SKM-1 (cell line): ENCODE results near the gene TGFBR3.

Source experiments
- DNase-seq: peaks from one replicate; lab custom pipeline; 2025; ENCODE audit not compliant: unreplicated experiment; lab: John Stamatoyannopoulos, UW

The TGFBR3 gene

DNA sequence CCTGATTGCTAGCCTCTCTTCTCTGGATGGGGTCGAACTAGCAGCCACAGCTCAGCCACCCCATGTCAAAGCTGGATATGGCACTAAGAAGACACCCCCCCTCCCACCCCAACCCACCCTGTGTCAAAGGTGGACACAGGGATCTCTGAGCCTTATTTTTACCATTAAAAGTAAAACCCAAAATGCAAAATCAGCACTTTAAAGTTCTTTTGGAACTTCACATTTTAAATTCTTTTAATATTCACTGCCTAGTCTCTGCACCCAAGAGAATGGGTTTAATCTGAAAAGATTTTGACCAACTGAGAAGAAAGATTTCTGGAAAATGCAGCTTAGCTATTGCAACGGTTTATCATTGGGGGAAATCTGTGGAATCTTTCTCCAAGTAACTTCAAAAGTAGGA lies 167.6 kb downstream of the TGFBR3 start:
- no peak for DNase-seq

DNA sequence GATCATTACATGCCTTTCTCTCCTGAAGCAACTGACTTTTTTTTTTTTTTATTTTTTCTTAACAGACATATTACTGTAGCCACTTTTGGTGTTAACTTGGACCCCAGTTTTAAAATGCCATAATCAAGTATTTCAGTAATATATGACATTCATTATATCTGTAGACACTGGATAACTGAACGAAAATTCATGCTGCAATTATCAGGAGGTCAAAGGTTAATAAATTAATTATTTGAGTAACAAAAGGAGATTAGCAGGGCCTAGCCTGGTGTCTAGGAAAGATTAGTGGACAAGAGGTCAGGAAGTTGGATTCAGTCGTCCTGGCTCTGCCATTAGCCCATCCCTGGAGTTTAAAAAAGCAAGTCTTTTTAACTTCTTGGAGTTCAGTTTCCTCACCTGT lies 168.1 kb downstream of the TGFBR3 start:
- DNase-seq, result no peak

DNA sequence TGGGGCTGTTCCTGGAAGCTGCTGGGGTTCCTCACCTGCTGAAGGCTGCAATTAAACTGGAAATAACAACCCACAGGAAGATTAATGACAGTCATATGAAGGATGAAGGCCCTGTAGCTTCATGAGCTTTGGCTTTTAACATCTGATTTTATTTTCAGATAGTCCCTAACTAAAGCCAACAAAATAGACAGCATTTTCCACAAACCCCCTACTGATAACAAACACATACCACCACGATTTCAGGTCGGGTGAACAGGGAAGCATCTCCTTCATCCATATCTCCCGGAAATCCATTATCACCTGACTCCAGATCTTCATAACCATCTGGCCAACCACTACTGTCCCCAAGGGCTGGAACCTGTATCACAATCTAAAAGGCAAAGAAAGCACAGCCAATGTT lies 169.6 kb downstream of the TGFBR3 start:
- no peak for DNase-seq

DNA sequence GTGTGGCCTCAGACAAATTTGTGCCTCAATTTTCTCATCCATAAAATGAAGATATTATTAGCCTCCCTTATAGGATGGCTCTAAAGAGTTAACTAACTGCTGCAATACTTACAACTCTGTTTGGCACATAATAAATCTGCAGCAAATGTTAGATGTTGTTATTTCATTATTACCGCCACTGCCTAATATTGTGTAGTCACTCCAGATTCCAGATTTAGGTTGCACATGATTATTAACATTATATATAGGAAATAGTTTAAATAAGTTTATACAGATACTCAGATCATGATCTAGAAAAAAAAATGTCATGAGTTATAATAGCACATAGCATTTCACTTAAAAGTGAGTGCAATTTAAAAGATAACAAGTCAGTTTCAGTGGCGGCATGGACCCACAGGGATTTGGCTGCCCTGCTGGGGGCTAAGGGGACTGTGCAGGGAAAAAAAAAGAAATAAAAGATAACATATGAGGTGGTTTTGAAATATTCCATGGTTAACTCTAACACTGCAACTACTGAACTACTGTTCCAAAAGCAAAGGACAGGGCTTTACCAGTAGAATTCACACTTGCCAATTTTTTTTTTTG lies 170.4 kb downstream of the TGFBR3 start:
- no peak for DNase-seq

DNA sequence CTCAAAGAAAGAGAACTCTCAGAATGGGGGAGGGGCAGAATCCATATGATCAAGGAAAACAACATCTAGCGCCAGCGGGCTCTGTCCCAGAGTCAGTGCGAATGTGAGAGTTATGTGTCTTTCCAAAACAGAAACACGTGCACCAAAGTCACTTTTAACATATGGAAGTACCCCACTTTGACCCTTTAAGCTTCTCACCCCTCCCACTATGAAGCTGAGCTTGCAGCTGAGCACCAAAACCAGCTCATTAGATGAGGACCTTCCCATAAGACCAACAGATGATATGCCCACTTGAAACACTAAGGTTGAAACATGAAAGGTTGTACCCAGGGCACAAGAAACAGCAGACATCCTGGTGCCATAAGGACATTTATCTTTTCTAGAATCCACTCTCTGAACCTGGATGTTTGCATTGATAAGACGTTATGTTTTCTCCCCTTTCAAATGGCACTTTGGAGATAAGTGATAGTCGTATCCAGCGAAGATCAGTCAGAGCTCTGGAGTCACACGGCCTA lies 171.0 kb downstream of the TGFBR3 start:
- DNase-seq, result no peak

DNA sequence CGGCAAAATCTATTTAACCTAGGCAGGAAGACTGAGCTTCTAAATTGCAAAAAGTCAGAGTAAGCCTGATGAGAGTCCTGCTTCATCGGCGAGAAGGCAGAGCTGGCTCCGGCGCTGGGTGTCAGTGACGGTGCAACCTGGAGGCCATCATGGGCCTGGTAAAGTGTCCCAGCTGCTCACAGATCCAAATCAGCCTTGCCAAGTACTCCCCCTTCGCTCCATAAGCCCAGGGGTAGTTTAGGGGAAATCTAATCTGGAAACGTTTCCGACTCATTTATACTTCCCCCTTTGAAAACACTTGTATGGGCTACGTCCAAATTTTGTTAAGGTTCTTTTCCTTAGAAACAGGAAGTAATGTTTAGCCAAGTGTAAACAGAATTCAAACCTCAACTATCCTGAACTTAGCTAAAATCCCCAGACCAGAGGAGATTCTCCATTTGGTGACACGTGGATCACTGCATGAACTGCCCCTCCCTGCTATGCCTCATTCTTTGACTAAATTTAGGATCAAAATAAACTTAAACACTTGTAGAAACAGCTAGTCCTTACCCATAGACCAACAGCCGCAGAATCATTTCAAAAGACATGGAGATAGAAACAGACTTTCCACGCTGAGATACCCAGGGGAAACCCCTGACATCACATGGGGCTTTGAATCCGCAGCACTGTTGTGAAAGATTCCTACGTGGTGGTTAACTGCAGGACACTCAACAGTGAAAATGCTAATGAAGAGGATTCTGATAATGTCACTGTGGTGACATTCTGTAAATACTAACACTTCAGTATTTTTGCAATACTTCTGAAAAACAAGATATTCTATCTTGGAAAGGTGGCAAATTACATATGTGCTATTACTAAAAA lies 172.7 kb downstream of the TGFBR3 start:
- peak; percentile 88 for DNase-seq

DNA sequence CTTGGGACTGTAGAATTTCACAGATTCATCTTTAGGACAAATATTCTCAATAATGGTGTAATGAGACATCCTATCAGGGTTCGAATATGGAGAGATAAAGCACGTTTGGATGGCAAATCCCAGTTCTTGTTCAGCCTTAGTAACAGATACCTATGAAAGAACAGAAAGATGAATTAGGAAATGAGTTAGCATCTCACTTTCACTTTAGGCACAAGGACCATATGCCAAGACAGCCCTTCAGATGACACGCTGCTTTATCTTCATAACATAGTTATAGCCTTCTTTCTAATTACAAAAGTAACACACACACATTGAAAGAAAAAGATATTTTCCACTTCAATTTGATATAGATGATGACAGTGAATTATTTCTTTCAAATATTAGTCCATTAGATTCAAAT lies 173.6 kb downstream of the TGFBR3 start:
- DNase-seq, result no peak

DNA sequence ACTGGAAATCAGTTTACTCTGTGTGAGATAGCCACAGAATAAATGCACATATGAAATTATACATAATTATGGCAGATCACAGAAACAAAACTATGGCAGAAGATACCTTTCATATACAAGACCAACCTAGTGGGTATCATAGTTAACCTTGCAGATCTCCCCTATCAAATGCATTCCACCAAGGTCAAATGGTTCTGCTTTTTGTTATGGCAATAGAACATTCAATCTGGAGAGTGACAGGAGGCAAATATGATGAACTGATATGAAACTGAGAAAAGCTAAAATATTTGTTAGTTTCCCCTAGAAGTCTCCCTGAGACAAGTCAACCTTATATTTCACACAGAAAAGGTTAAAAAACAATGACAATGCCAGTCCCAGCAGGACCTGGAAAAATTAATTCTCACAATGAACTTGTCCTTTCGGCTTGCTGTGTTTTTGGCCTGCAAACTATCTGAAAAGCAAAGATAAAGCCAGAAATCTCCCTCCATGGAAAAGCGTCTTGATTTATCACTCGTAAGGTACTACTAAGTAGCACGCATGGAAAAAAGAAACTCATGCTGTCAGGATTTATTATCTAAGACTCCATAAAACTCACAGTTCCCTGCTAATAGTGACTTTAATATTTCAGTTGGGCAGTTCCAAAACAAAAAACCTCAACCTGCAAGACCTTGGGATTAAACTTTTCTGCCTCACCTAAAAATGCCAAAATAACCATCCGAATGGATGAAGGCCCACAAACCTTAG lies 174.3 kb downstream of the TGFBR3 start:
- no peak for DNase-seq

DNA sequence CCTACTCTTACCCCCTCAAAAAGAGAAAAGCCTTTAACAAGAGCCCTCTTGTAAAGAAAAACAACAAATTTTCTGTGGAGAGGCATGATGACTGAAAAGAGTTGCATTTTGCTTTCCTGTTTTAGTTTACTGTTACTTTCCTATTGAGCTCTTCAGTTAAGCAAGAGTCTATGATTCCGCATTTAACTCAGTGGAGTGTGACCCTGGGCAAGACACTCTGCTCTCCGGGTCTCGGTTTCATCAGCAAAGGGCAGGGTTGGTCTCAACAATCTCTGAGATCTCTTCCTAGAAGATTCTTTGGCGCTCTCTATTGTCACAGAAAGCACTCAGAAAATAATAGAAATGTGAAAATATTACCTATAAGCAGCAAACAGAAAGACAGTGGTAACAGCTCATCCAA lies 175.7 kb downstream of the TGFBR3 start:
- no peak for DNase-seq

DNA sequence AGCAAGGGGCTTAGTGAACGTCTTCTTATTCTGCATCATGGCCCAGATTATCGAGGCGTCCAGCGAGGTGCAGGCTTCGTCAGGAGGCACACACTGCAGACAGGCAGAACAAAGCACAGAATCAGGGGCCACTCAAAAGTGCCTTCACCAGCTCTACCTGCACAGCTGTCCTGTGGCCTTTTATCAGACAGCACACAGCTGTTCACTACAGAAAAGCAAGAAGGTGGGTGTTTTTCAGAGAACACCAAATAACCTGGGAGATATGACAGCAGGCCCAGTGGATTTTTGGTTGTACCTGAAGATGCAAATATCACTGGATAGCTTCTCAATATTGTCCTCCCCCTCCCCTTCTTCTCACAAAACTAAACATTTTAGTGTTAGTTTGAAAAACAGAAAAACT lies 177.3 kb downstream of the TGFBR3 start:
- no peak for DNase-seq

DNA sequence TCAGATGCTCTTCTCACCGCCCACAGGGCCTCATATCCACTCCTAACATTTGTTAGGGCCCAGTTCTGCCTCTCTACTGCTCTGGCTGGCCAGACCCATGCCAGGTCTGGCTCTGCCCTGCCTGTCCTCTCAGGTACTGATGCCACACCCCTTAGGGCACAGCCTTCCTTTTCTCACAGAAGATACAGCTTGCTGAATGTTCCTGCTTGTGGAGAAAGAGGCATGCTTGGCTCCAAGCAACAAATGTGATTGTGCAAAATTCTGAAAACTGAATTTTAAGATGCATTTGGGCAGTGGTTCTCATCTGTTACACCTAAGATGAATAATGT lies 178.1 kb downstream of the TGFBR3 start:
- no peak for DNase-seq

DNA sequence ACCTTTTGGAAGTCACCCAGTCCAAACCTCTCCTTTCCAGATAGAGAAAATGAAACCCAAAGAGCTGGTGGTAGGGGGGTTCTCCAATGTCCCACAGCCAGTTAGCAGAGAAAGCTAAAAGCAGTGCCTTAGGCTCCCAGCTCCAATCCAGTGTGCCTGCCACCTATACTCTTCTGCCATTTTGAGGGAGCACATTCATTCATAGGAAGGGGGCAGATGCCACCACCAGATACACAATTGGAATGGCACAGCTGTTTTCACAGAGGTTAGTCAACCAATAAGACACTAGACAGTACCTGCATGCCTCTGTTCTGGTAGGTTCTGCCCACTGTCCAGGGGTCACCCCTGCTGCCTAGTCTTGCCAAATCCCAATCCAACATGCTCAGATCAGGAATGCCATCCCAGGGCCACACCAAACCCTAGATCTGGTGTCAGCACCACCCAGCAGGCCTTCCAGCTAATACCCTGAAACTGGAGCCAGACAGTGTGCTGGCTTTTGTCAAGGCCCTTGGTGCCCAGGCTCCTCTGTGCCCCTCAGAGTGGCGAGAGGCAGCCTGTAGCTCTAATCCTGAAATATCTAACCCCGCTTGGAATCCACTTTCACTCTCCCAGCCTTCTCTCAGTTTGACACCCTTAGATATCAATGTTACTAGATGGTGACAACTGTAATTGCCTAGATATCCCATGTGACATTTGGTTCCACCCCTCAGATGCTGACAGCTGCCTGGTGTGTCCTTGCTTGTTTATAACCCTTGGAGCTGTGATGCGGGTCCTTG lies 178.6 kb downstream of the TGFBR3 start:
- DNase-seq, result no peak

DNA sequence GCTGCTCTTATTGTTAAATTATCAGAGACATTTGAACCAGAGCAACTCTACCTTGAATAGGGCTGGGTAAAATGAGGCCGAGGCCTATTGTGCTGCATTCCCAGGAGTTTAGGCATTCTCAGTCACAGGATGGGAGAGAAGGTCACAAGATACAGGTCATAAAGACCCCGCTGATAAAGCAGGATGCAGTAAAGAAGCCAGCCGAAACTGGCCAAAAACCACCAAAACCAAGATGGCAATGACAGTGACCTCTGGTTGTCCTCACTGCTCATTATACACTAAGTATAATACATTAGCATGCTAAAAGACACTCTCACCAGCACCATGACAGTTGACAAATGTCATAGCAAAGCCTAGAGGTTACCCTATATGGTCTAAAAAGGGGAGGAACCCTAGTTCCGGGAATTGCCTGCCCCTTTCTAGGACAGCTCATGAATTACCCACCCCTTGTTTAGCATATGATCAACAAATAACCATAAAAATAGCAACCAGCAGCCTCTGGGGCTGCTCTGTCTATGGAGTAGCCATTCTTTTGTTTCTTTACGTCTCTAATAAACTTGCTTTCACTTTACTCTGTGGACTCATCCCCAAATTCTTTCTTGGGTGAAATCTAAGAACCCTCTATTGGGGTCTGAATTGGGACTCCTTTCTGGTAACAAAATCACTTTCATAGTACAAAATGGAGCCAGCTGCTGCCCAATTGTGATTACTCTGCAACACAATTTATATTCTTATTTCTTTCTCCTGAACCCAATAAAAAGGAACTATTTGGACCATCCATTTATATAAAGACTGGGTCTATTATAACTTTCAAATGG lies 179.6 kb downstream of the TGFBR3 start:
- DNase-seq, result no peak

DNA sequence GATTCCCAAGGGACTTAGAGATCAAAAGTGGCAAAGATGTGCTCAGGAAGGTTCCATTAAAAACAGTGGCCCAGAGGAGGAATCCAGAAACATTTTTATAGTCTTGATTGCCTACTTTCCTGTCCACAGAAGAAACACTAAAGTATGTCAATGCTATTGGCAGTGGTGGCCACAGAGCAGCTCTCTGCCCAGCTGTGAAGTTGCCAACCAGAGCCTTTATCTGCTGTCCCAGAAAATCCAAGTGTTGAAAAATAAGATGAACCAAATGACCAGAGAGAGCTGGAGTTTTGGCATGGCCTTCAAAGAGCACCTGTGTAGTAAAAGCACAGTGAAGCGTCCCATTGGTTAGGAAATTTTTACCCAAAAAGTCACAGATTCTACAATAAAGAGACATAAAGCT lies 181.2 kb downstream of the TGFBR3 start:
- DNase-seq, result no peak

DNA sequence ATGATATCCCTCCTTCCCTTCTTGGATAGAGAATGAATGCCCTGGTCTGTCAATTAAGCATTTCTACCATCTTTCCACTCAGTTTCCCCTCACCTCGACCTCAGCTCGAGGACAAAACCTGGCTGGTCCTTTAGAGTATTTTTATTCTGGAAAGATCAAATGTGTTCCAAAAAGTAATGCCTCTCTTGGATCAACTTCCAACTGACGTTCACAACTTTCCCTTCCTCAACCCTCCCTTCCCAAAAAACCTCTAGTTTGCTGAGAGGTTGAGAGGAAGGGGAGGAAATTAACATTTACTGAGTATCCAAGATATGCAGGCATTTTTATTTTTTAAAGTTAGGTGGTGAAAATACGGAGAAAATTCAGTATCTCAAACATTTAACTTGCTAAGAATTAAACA lies 182.9 kb downstream of the TGFBR3 start:
- no peak for DNase-seq

DNA sequence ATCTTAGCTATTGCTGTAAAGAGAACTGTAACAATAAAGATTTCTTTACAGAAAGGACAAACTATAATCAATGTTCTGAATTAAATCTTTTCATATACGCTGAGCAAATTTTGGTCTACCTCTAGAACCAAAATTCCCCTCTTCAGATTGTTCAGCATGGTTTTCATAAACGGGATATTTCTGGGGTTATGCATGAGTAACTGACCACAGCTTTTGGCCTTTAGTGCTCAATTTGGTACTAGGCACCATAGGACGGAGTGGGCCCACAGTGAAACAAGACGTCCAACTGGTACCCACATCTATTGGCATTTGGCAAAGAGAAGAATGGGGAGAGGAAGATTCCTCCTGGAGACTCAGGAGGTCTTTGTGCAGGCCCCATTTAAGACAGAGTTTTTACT lies 184.5 kb downstream of the TGFBR3 start:
- DNase-seq, result no peak

DNA sequence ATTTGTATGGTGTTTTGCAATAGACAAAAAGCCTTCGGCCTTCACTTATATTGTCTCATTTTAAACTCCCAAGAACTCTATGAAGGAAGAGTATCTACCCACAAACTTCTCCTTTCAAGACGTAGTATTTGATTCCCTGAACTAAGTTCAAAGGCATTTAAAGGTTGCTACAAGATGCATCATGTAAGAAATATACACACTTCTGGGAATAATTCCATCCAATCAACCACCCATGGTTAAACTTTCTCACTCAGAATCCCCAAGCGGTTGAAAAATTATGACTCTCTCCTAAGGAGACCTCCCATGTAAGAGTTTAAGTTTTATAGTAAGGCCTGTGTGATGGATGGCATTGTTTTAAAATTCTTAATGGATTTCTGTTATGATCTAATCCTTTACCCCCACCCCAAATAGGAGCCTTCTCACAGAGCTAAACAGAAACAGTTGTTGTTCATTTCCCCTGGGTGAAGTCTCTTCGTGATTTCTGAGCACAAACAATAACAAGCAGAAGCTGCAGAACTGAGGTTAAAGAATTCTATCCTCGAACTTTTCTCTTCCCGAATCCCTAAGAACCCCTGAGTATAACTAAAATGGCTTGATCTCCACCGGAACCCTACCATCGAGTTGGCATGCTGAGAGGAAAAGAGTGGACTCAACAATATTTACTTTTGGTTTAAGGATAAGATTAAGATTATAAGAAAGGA lies 185.0 kb downstream of the TGFBR3 start:
- DNase-seq, result no peak

DNA sequence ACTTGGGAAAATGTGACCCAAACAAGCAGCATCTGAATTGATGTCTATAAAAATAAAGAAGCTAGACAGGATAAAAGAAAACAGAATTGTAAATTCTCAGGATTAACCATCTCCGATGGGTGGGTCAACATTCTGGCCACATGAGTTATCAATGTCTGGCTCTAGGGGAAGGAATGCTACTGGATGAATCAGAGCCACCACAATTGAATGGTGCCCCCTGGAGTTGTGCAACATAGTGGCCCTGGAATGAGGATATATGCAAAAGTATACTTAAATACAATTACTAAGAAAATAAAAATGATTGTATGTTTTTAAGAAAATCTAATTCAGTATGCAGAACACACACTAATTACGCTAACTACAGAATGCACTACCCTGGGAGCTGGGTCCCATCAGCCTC lies 185.6 kb downstream of the TGFBR3 start:
- no peak for DNase-seq

DNA sequence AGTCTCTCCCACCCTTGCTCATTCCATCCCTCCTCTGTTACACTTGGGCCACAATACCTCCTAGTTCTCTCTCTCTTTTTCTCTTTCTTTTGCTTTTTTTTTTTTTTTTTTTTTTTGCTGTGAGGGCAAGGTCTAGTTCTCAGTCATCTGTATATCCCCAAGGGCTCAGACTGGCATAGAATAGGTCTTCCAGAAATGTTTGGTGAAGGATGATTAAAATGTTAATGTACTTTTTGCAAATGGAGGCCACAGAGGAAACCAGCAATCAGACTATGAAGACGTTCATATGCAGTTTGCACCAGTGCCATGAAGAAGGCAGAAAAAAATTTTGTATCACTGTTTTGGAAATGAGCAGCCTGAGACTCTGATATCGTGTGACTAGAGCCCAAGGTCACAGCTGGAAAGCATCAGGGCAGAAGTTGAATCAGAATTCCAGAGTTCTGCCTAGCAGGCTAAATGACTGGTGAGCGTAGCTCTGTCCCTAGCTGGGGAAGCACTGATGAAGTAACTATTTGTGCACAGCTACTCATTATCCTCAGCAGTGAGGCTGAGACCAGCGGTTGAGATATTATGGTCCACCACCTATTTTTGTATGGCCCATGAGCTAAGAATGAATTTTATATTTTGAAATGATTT lies 186.5 kb downstream of the TGFBR3 start:
- DNase-seq, result no peak
